Measurements from ENCODE around the gene TMEM229A. TPM values are rescaled to one million over a fixed set of nuclear protein-coding genes. Genes with fewer than 3 reads are reported as not detected.
A peak's percentile ranks its signal among the peaks of the same experiment; 100 is the strongest.
"Not testable (repeated sequence)": the region's sequence is repeated elsewhere in the genome, so short reads cannot be mapped to it uniquely, and the experiment has no call there.

Gene TMEM229A
- total RNA-seq, 1 experiment from 2014 or later = not detected

- DNase-seq (ENCODE audit: low read depth) = no peak
Observed at GRCh38 chr7:124033095-124033806, 384 bp upstream of the TMEM229A start.

GRCh38 chr7:124031919-124032318 lies 948 bp downstream of the TMEM229A start:
- no peak for DNase-seq (ENCODE audit: low read depth)

DNA sequence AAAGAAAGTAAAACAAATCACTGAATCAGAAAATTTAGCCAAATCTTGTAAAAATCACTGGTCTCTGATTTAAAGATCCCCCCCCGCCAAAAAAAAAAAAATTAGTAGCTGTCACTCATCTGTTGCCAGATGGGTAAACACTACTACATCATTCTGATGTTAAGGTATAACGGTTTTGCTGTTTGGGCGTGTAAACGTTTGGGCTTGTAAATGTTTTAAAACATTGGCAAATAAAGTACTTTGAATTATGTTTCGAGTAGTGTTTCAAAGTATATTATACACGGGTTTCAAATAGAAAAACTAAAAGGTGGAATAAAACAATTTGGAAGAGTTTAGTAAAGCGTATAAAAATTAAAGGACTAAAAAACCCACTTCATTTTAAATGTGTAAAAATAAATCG lies 1.5 kb downstream of the TMEM229A start:
- no peak for DNase-seq (ENCODE audit: low read depth)

- DNase-seq (ENCODE audit: low read depth) = no peak
Observed at GRCh38 chr7:124030964-124031363, 1.9 kb downstream of the TMEM229A start.

DNA sequence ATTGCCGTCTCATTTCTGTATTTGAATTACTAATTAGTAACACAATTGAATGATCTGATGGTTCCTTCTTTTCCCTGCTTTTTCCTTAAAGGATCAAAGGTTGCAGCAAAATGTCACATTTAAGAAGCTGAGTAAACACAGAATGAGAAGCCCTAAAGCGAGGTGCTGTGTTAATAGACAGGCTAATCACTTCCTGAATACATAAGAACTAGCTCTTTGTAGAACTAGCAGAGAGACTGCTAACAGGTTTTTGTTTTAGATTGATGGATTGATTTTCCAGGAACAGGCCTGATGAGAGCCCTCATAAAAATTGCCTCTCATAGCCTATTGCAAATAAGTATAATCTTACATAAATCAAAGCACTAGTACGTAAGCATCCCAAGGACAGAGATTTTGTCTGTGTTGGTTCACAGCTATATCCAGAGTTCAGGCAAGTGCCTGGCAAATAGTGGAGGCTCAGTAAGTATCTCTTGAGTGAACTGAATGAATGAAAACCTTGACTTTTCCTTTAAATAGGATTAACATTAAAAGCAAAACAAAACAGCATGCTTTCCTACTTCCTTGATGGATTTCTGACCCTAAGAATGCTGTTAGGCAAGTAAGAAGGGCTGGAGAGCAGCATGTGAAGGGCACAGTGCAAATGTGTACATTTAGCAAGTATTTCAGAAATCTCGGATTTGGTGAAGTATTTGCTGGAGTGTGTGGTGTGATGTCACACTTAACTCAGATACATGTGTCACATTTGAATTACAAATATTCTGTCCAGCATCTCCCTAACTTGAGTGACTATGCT lies 3.3 kb downstream of the TMEM229A start:
- DNase-seq (ENCODE audit: low read depth) = no peak

DNA sequence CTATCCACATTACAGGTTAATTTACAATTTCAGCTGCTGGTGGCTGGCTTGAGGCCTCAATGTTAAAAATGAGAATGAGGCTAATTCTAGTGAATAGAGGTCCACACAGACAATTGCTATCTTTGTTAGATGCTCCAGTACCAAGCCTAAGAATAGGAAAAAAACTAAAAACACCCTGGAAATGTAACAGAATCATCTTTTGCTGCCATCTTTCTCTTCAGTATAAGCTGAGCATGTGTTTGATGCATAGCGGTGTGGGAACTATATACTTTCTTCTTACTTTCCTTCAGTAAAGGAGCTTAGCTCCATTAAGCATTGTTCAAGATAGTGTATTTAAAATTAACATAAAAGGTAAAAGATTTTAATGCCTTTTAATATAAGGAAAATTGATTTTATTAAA lies 5.6 kb downstream of the TMEM229A start:
- DNase-seq (ENCODE audit: low read depth) = no peak

DNA sequence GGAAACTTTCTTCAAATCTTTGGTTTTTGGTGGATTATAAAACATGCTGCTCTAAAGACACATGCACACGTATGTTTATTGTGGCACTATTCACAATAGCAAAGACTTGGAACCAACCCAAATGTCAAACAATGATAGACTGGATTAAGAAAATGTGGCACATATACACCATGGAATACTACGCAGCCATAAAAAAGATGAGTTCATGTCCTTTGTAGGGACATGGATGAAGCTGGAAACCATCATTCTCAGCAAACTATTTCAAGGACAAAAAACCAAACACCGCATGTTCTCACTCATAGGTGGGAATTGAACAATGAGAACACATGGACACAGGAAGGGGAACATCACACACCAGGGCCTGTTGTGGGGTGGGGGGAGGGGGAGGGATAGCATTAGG lies 8.5 kb downstream of the TMEM229A start:
- DNase-seq (ENCODE audit: low read depth) = not testable (repeated sequence)

- DNase-seq (ENCODE audit: low read depth) = peak; percentile 40
Observed at GRCh38 chr7:124022551-124022950, 10.3 kb downstream of the TMEM229A start.

DNA sequence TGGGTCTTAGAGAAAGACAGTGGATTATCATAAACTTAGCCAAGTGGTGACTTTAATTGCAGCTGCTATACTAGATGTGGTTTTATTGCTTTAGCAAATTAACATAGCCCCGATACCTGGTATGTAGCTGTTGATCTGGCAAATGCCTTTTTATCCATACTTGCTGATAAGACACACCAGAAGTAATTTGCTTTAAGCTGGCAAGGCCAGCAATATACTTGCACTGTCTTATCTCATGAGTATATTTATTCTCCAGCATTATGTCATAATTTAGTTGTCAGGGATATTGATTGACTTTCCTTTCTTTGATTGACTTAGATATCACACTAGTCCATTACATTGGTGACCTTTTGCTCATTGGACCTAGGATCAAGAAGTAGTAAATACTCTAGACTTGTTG lies 12.8 kb downstream of the TMEM229A start:
- DNase-seq (ENCODE audit: low read depth) = no peak

DNA sequence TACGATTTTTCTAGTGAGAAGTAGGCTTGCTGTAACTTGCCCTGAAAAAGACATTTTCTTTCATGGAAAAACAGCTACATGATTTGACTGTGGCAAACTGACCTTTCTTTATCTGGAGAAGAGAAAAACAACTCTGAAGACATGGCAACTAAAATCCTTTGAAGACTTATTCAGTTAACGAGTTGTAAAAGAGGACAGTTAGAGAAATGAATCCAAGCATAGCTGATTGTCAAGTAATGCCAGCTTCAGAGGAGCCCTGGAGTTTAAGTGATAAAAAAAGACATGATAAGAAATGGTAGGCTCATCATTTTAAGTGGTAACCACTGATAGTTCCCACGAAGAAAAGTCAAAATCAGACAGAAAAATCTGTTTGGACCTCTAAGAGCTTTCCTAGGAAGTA lies 19.6 kb downstream of the TMEM229A start:
- no peak for DNase-seq (ENCODE audit: low read depth)

- no peak for DNase-seq (ENCODE audit: low read depth)
Observed at GRCh38 chr7:124012864-124013263, 20.0 kb downstream of the TMEM229A start.

GRCh38 chr7:124009321-124009720 lies 23.5 kb downstream of the TMEM229A start:
- no peak for DNase-seq (ENCODE audit: low read depth)

GRCh38 chr7:124008296-124008695 lies 24.6 kb downstream of the TMEM229A start:
- DNase-seq (ENCODE audit: low read depth) = not testable (repeated sequence)

DNA sequence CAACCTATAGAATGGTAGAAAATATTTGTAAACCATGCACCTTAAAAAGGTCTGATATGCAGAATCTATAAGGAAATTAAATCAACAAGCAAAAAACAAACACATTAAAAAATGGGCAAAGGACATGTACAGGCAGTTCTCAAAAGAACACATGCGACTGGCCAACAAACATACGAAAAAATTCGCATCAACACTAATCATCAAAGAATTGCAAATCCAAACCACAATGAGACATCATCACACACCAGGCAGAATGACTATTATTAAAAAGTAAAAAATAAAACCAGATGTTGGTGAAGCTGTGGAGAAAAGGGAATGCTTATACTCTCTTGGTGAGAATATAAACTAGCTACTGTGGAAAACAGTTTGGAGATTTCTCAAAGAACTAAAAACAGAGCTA lies 33.2 kb downstream of the TMEM229A start:
- DNase-seq (ENCODE audit: low read depth) = peak; percentile 14

- no peak for DNase-seq (ENCODE audit: low read depth)
Observed at GRCh38 chr7:123998921-123999320, 33.9 kb downstream of the TMEM229A start.

DNA sequence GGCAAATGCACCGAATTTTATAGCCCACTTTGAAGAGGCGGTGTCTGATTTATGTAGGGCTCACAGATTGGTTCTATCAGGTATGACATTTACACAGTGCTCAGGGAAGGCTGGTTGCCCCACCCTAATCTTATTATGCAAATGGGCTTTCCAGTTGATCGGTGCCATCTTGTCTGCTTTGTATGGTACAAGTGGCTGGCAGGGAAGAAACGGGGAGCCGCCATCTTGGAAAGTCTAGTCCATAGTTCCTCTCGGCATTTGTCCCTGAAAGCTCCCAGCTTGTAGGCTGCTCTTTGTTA lies 36.6 kb downstream of the TMEM229A start:
- no peak for DNase-seq (ENCODE audit: low read depth)

GRCh38 chr7:123995617-123996326 lies 37.1 kb downstream of the TMEM229A start:
- DNase-seq (ENCODE audit: low read depth) = no peak

DNA sequence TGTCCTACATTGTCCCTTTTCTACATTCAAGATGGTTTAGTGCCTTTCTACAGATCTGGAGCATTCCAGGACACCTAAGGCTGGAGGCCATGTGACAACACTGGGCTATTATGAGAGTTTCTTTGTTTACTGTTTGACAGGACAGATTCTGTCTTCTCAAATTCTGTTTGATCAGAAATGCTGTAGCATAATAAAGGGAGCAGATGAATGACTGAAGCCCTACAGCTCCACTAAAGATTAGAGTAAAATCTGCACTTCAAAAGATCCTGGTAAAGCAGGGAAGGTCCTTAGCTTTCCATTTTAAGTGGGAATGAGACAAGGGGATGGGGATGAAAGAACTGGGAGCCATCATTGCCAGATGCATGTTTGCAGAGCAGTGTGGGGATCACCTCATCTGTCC lies 38.4 kb downstream of the TMEM229A start:
- DNase-seq (ENCODE audit: low read depth) = no peak

- no peak for DNase-seq (ENCODE audit: low read depth)
Observed at GRCh38 chr7:123993996-123994395, 38.9 kb downstream of the TMEM229A start.

DNA sequence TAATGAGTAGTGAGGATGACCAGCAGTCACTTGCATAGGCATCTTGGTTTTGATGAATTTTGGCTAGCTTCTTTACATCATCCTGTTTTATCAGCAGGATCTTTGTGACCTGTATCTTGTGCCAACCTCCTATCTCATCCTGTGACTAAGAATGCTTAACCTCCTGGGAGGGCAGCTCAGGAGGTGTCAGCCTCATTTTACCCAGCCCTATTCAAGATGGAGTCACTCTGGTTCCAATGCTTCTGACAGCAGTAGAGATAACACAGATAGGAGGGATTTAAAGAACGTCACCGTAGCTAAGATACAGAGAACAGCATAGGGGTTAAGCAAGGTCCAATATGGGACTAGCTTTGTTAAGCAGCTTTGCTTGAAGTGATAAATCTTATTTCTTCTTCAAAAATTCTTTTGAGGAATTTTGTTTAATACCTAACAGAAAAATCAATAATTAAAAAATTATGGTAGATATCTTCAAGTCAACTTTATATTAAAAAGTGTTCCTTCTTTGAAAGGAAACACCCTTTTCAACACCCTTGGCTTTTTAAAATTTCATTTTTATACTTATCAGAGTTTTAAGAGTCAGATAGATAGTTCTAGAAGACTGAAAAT lies 39.9 kb downstream of the TMEM229A start:
- DNase-seq (ENCODE audit: low read depth) = no peak

DNA sequence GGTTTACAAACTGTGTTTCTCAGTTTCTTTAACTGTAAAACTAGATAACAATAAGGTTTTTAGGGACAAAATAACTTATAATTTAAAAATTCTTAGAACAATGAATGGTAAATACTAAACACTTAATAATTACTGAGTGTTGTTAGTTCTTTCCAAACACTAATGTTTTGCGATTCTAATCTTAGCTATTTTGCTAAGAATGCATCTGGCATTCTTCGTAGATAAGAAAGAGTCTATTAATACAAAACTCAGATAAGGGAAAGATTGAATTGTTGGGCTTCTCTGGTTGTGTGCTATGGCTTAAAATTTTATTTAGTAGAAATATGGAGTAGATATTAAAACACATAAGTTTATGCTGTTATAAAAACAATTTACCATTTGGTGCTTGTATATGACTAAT lies 45.4 kb downstream of the TMEM229A start:
- DNase-seq (ENCODE audit: low read depth) = no peak

All from HT1080 (cell line).